Endothelial cell (in vitro differentiated cells): Measurements from ENCODE around the gene METRNL. TPM values are rescaled to one million over a fixed set of nuclear protein-coding genes. Genes with fewer than 3 reads are reported as not detected.

Experiments
- DNase-seq: peaks from one replicate; pipeline ENCODE4 v3.0.0; 2021; ENCODE audit warnings: low spot score
- H3K27ac Mint-ChIP-seq: one replicate; pipeline ENCODE4 v1.8.0; 2021; ENCODE audit warnings: mixed read lengths, inconsistent platforms; ENCODE audit not compliant: unreplicated experiment
- H3K27me3 Mint-ChIP-seq: one replicate; pipeline ENCODE4 v1.8.0; 2021; ENCODE audit warnings: mild to moderate bottlenecking, moderate library complexity, mixed read lengths, inconsistent platforms; ENCODE audit not compliant: unreplicated experiment
- H3K36me3 Mint-ChIP-seq: one replicate; pipeline ENCODE4 v1.8.0; 2021; ENCODE audit warnings: mild to moderate bottlenecking, low read depth, mixed read lengths, inconsistent platforms; ENCODE audit not compliant: unreplicated experiment
- H3K4me1 Mint-ChIP-seq: one replicate; pipeline ENCODE4 v1.8.0; 2021; ENCODE audit warnings: mild to moderate bottlenecking, mixed read lengths, inconsistent platforms; ENCODE audit not compliant: unreplicated experiment
- H3K4me3 Mint-ChIP-seq: one replicate; pipeline ENCODE4 v1.8.0; 2021; ENCODE audit warnings: mild to moderate bottlenecking, mixed read lengths, inconsistent platforms; ENCODE audit not compliant: unreplicated experiment
- H3K9me3 Mint-ChIP-seq: one replicate; pipeline ENCODE4 v1.8.0; 2021; ENCODE audit warnings: mixed read lengths, inconsistent platforms; ENCODE audit not compliant: unreplicated experiment
- CTCF ChIP-seq: fragments of 200-600 bp; sonication (generic); IDR thresholded peaks from one replicate; pipeline ENCODE4 v1.5.0; 2021; ENCODE audit warnings: antibody characterized with exemption; ENCODE audit not compliant: unreplicated experiment
- total RNA-seq: library from RNA; stranded (reverse); fragmentation: NEBNext Ultra II Directional; extraction: Animal tissue kit (Norgen Biotek cat#: 25700); gene quantifications from one replicate; pipeline ENCODE4 v1.2.1, GENCODE V29; 2021; ENCODE audit not compliant: unreplicated experiment

Gene METRNL
- total RNA-seq, 1 donor from 2014 or later = 5.3 TPM

GRCh38 chr17:83127431-83128160, 48.2 kb downstream of the METRNL start:
- Mint-ChIP-seq H3K4me1 (no peaks in the 10 kb centered on the region), H3K4me3 (no peak overlapping the region), H3K36me3 (no peaks in the 10 kb centered on the region), H3K27me3 (peaks cover 7% of the 10 kb centered on the region), H3K27ac (no peak overlapping the region), H3K9me3 (no peaks in the 10 kb centered on the region)
- DNase-seq = no peak
- TF ChIP-seq CTCF = no peak

- Mint-ChIP-seq H3K27me3 (peaks cover under 1% of the 10 kb centered on the region), H3K4me3 (no peak overlapping the region)
Observed at GRCh38 chr17:83128306-83129240, 49.2 kb downstream of the METRNL start.

GRCh38 chr17:83129676-83130075, 50.3 kb downstream of the METRNL start:
- H3K27ac Mint-ChIP-seq = no peak overlapping the region
- no peak overlapping the region for H3K4me3 Mint-ChIP-seq
- H3K4me1 Mint-ChIP-seq = no peaks in the 10 kb centered on the region
- no peaks in the 10 kb centered on the region for H3K9me3 Mint-ChIP-seq
- no peak for DNase-seq
- no peaks in the 10 kb centered on the region for H3K27me3 Mint-ChIP-seq
- no peaks in the 10 kb centered on the region for H3K36me3 Mint-ChIP-seq
- TF ChIP-seq CTCF = no peak

More at GRCh38 chr17:83128306-83129240, 49.2 kb downstream of the METRNL start:
- no peaks in the 10 kb centered on the region for H3K9me3 Mint-ChIP-seq
- no peak overlapping the region for H3K27ac Mint-ChIP-seq
- no peaks in the 10 kb centered on the region for H3K4me1 Mint-ChIP-seq
- DNase-seq = no peak
- no peak for TF ChIP-seq CTCF
- no peaks in the 10 kb centered on the region for H3K36me3 Mint-ChIP-seq

- no peaks in the 10 kb centered on the region for H3K27me3 Mint-ChIP-seq
- H3K27ac Mint-ChIP-seq = no peak overlapping the region
- H3K36me3 Mint-ChIP-seq = no peaks in the 10 kb centered on the region
- TF ChIP-seq CTCF = no peak
- H3K4me1 Mint-ChIP-seq = no peaks in the 10 kb centered on the region
- no peak for DNase-seq
- no peaks in the 10 kb centered on the region for H3K9me3 Mint-ChIP-seq
- H3K4me3 Mint-ChIP-seq = no peak overlapping the region
Observed at GRCh38 chr17:83131401-83132011, 52.1 kb downstream of the METRNL start.
